Thyroid gland (tissue), 4 donors: Measurements from ENCODE around the gene WDFY4. TPM values are rescaled to one million over a fixed set of nuclear protein-coding genes. Genes with fewer than 3 reads are reported as not detected.

ENCODE experiments used
- DNase-seq, 2 donors: peaks; one replicate each; pipeline ENCODE4 v3.0.0-alpha.2; 2019
- H3K27ac ChIP-seq, 3 donors: fragments of 200-600 bp; sonication (generic); 1 replicate in 2 of 3; 2 replicates in 1 of 3; pipeline ENCODE4 v1.5.1; 2016 to 2019; ENCODE audit warnings: mild to moderate bottlenecking in 1 of 3, moderate library complexity in 1 of 3
- H3K27me3 ChIP-seq: fragments of 200-600 bp; sonication (generic); one replicate; pipeline ENCODE4 v1.5.1; 2019
- H3K36me3 ChIP-seq, 2 donors: fragments of 200-600 bp; sonication (generic); one replicate each; pipeline ENCODE4 v1.5.1; 2016 to 2019
- H3K4me1 ChIP-seq, 2 donors: fragments of 200-600 bp; sonication (generic); one replicate each; pipeline ENCODE4 v1.5.1; 2017 to 2019
- H3K4me3 ChIP-seq, 3 donors: fragments of 200-600 bp; sonication (generic); replicated peaks in 1 of 3; 1 replicate in 2 of 3; 2 replicates in 1 of 3; pipeline ENCODE4 v1.5.1; 2016; ENCODE audit warnings: mild to moderate bottlenecking in 1 of 3
- H3K9me3 ChIP-seq: fragments of 200-600 bp; sonication (generic); one replicate; pipeline ENCODE4 v1.5.1; 2017
- CTCF ChIP-seq, 6 experiments: fragments of 200-600 bp in 3 of 6; fragments of 450-650 bp in 3 of 6; sonication (generic) in 3 of 6; IDR thresholded peaks; one replicate each; pipeline ENCODE4 v1.5.1; 2016 to 2019; ENCODE audit warnings: antibody characterized with exemption in 6 of 6, mild to moderate bottlenecking in 2 of 6, inconsistent platforms in 1 of 6, moderate library complexity in 1 of 6
- POLR2A ChIP-seq, 2 donors: fragments of 450-650 bp; IDR thresholded peaks; one replicate each; pipeline ENCODE4 v1.6.1; 2017; ENCODE audit warnings: antibody characterized with exemption in 2 of 2, mild to moderate bottlenecking in 2 of 2, moderate library complexity in 1 of 2
- WGBS, 2 donors: methylation state at CpG; one replicate each; pipeline ENCODE4 v1.1.5; 2017; 5-methylcytosine and 5-hydroxymethylcytosine counted together
- intact Hi-C: fragments of 100-400 bp; cut with DNase I; formaldehyde crosslinking; loops from one replicate; pipeline ENCODE4 v1.15.1; 2023
- total RNA-seq, 4 donors: library from RNA; depleted of rRNA; stranded (reverse); fragments of >200 nt; gene quantifications; one replicate each; pipeline ENCODE4 v1.2.3, GENCODE V29; 2016

Gene WDFY4
- total RNA-seq, 4 donors from 2014 or later, result 1.0 to 3.5 (median 1.2) TPM

- peaks cover 1 to 2% of the 10 kb centered on the region in 2 donors for H3K4me1 ChIP-seq
- intact Hi-C loops, result no loop called here
- no peak for DNase-seq
- no peaks in the 10 kb centered on the region for H3K9me3 ChIP-seq
- no peaks in the 10 kb centered on the region for H3K36me3 ChIP-seq
- H3K27ac ChIP-seq, result no peak overlapping the region
- TF ChIP-seq POLR2A (IDR thresholded peaks at IDR 0.05), result no peak
- no peak for TF ChIP-seq CTCF (IDR thresholded peaks at IDR 0.05)
- WGBS, 2 donors, result 92 to 94% methylated on average over 5 of the region's 5 CpGs
- no peaks in the 10 kb centered on the region for H3K27me3 ChIP-seq
- H3K4me3 ChIP-seq, result no peak overlapping the region
Measured at GRCh38 chr10:48993627-48994026, 309.0 kb downstream of the WDFY4 start.

GRCh38 chr10:48996329-48996728, 311.7 kb downstream of the WDFY4 start:
- Histone ChIP-seq H3K4me3 (no peak overlapping the region), H3K4me1 (peaks cover 9 to 24% of the 10 kb centered on the region in 2 donors), H3K27ac (no peak overlapping the region), H3K36me3 (no peaks in the 10 kb centered on the region), H3K9me3 (no peaks in the 10 kb centered on the region), H3K27me3 (no peaks in the 10 kb centered on the region)
- DNase-seq, result no peak
- intact Hi-C loops, result no loop called here
- 86 to 91% methylated on average over 1 to 3 of the region's 3 CpGs for WGBS, 2 donors
- no peak for TF ChIP-seq POLR2A (IDR thresholded peaks at IDR 0.05)
- no peak for TF ChIP-seq CTCF (IDR thresholded peaks at IDR 0.05)

- Histone ChIP-seq H3K27ac (no peak overlapping the region), H3K27me3 (no peaks in the 10 kb centered on the region), H3K9me3 (no peaks in the 10 kb centered on the region), H3K36me3 (no peaks in the 10 kb centered on the region), H3K4me3 (no peak overlapping the region), H3K4me1 (peaks cover 9 to 24% of the 10 kb centered on the region in 2 donors)
- DNase-seq, result no peak
- intact Hi-C loops, result no loop called here
- TF ChIP-seq CTCF (IDR thresholded peaks at IDR 0.05) (no peak), POLR2A (IDR thresholded peaks at IDR 0.05) (no peak)
- WGBS, 2 donors, result 90 to 96% methylated on average over 2 of the region's 2 CpGs
Measured at GRCh38 chr10:48999346-48999745, 314.7 kb downstream of the WDFY4 start.

GRCh38 chr10:49000437-49001398, 316.0 kb downstream of the WDFY4 start:
- H3K4me1 ChIP-seq, result peaks cover 14 to 28% of the 10 kb centered on the region in 2 donors
- peak; percentile 68 to 71 for DNase-seq
- H3K27ac ChIP-seq, result no peak overlapping the region
- WGBS, 2 donors, result 64 to 65% methylated on average over 10 to 11 of the region's 13 CpGs
- intact Hi-C loops, result no loop called here
- no peaks in the 10 kb centered on the region for H3K36me3 ChIP-seq
- no peak for TF ChIP-seq POLR2A (IDR thresholded peaks at IDR 0.05)
- TF ChIP-seq CTCF (IDR thresholded peaks at IDR 0.05), result no peak
- no peak overlapping the region for H3K4me3 ChIP-seq
- H3K9me3 ChIP-seq, result no peaks in the 10 kb centered on the region
- no peaks in the 10 kb centered on the region for H3K27me3 ChIP-seq

- Histone ChIP-seq H3K27ac (no peak overlapping the region), H3K4me1 (peaks cover 14 to 29% of the 10 kb centered on the region in 2 donors), H3K4me3 (no peak overlapping the region), H3K9me3 (no peaks in the 10 kb centered on the region), H3K36me3 (no peaks in the 10 kb centered on the region), H3K27me3 (no peaks in the 10 kb centered on the region)
- 90 to 92% methylated on average over 9 of the region's 9 CpGs for WGBS, 2 donors
- no peak for DNase-seq
- TF ChIP-seq POLR2A (IDR thresholded peaks at IDR 0.05) (no peak), CTCF (IDR thresholded peaks at IDR 0.05) (no peak)
- intact Hi-C loops, result no loop called here
Measured at GRCh38 chr10:49001402-49001801, 316.7 kb downstream of the WDFY4 start.
